H1 (cell line): ENCODE results near the gene NIT2. TPM values are rescaled to one million over a fixed set of nuclear protein-coding genes. Genes with fewer than 3 reads are reported as not detected.

Experiments used
- CTCF ChIA-PET: fragments of 300-600 bp; sonication (Branson Sonifier 250); formaldehyde crosslinking; loops from one replicate; lab custom pipeline; 2021; ENCODE audit not compliant: partially characterized antibody; lab: Charles Lee
- POLR2A ChIA-PET: fragments of 300-600 bp; sonication (Branson Sonifier 250); formaldehyde crosslinking; loops from one replicate; lab custom pipeline; 2021; ENCODE audit warnings: inconsistent platforms; ENCODE audit not compliant: partially characterized antibody; lab: Charles Lee
- DNase-seq, 2 experiments: peaks; one replicate each; pipeline versions ENCODE4 v3.0.0 to v3.0.0-alpha.2; 2010 to 2022; ENCODE audit warnings: low spot score in 2 of 2, low read depth in 1 of 2, mixed read lengths in 1 of 2
- FAIRE-seq: peaks from 2 replicates; lab custom pipeline; 2011; peaks lifted over from hg19 to GRCh38; lab: Jason Lieb, UNC
- H2AFZ ChIP-seq: 2 replicates; pipeline ENCODE4 v1.8.1; 2012; ENCODE audit warnings: low read length, inconsistent platforms
- H2AK5ac ChIP-seq: 2 replicates; pipeline ENCODE4 v1.6.1; 2013; ENCODE audit warnings: low read depth, low read length
- H2BK120ac ChIP-seq: replicated peaks from 2 replicates; pipeline ENCODE3; 2013; ENCODE audit warnings: low read depth, low read length, inconsistent platforms
- H2BK12ac ChIP-seq: 2 replicates; pipeline ENCODE4 v1.6.1; 2013; ENCODE audit warnings: low read depth, low read length
- H2BK15ac ChIP-seq: 2 replicates; pipeline ENCODE4 v1.6.1; 2013; ENCODE audit warnings: low read length
- H2BK20ac ChIP-seq: 2 replicates; pipeline ENCODE4 v1.6.1; 2013; ENCODE audit warnings: low read length
- H2BK5ac ChIP-seq: 2 replicates; pipeline ENCODE4 v1.6.1; 2013; ENCODE audit warnings: low read depth, low read length
- H3K14ac ChIP-seq: 2 replicates; pipeline ENCODE4 v1.6.1; 2013; ENCODE audit warnings: inconsistent platforms; ENCODE audit not compliant: insufficient read length
- H3K18ac ChIP-seq: 2 replicates; pipeline ENCODE4 v1.6.1; 2013; ENCODE audit warnings: low read length; ENCODE audit errors: extremely low read depth
- H3K23ac ChIP-seq: 2 replicates; pipeline ENCODE4 v1.6.1; 2013; ENCODE audit warnings: inconsistent platforms; ENCODE audit not compliant: insufficient read length
- H3K23me2 ChIP-seq: 2 replicates; pipeline ENCODE4 v1.6.1; 2013; ENCODE audit warnings: low read depth, low read length
- H3K27ac ChIP-seq: 2 replicates; pipeline ENCODE4 v1.6.1; 2011; ENCODE audit warnings: low read depth, low read length, inconsistent platforms
- H3K27me3 ChIP-seq, 4 experiments: replicated peaks in 1 of 4; 1 replicate in 1 of 4; 2 replicates in 3 of 4; pipeline versions ENCODE4 v1.6.1 to v1.8.1; 2011 to 2013; ENCODE audit warnings: low read length in 3 of 4, mild to moderate bottlenecking in 3 of 4, inconsistent platforms in 2 of 4, mixed read lengths in 2 of 4, moderate library complexity in 1 of 4; ENCODE audit not compliant: control insufficient read depth in 3 of 4, insufficient read depth in 3 of 4; ENCODE audit errors: extremely low read depth in 1 of 4
- H3K36me3 ChIP-seq, 4 experiments: 2 replicates each; pipeline versions ENCODE4 v1.6.1 to v1.8.1; 2011 to 2013; ENCODE audit warnings: mild to moderate bottlenecking in 4 of 4, low read length in 3 of 4, moderate library complexity in 2 of 4, control low read depth in 1 of 4, inconsistent platforms in 1 of 4; ENCODE audit not compliant: insufficient read depth in 4 of 4, control insufficient read depth in 2 of 4
- H3K4ac ChIP-seq: replicated peaks from 2 replicates; pipeline ENCODE3; 2013; ENCODE audit warnings: low read length, low read depth, mixed read lengths, inconsistent platforms; ENCODE audit not compliant: insufficient read length
- H3K4me1 ChIP-seq, 4 experiments: replicated peaks in 1 of 4; 1 replicate in 1 of 4; 2 replicates in 3 of 4; pipeline versions ENCODE4 v1.6.1 to v1.8.1; 2011 to 2013; ENCODE audit warnings: low read length in 3 of 4, inconsistent platforms in 2 of 4, mixed read lengths in 1 of 4; ENCODE audit not compliant: insufficient read depth in 4 of 4, control insufficient read depth in 3 of 4
- H3K4me2 ChIP-seq, 2 experiments: 2 replicates each; pipeline versions ENCODE4 v1.6.1 to v1.8.1; 2011 to 2013; ENCODE audit warnings: low read depth in 2 of 2, low read length in 2 of 2, control low read depth in 1 of 2, inconsistent platforms in 1 of 2, mild to moderate bottlenecking in 1 of 2; ENCODE audit not compliant: insufficient read depth in 1 of 2
- H3K4me3 ChIP-seq, 4 experiments: fragments of 200-600, 300-600 bp in 1 of 4; sonication (generic), shearing (Covaris generic), sonication (Bioruptor Twin) in 1 of 4; 2 replicates each; pipeline versions ENCODE4 v1.5.1 to v1.8.1; 2011 to 2016; ENCODE audit warnings: low read length in 4 of 4, low read depth in 3 of 4, control low read depth in 2 of 4, inconsistent platforms in 2 of 4, mild to moderate bottlenecking in 2 of 4, mixed read lengths in 1 of 4, moderate library complexity in 1 of 4; ENCODE audit not compliant: insufficient read depth in 2 of 4; ENCODE audit errors: extremely low read depth in 1 of 4
- H3K56ac ChIP-seq: replicated peaks from 2 replicates; pipeline ENCODE3; 2013; ENCODE audit warnings: low read depth, mild to moderate bottlenecking, mixed read lengths, low read length, inconsistent platforms; ENCODE audit not compliant: insufficient read length
- H3K79me1 ChIP-seq: 2 replicates; pipeline ENCODE4 v1.6.1; 2013; ENCODE audit warnings: low read depth, low read length, control low read depth
- H3K79me2 ChIP-seq, 2 experiments: 2 replicates each; pipeline versions ENCODE4 v1.6.1 to v1.8.1; 2012 to 2013; ENCODE audit warnings: low read length in 2 of 2, mild to moderate bottlenecking in 2 of 2, inconsistent platforms in 1 of 2; ENCODE audit not compliant: insufficient read depth in 2 of 2, control insufficient read depth in 1 of 2
- H3K9ac ChIP-seq, 4 experiments: replicated peaks in 1 of 4; 1 replicate in 1 of 4; 2 replicates in 3 of 4; pipeline versions ENCODE4 v1.6.1 to v1.8.1; 2011 to 2013; ENCODE audit warnings: low read depth in 3 of 4, low read length in 3 of 4, control low read depth in 2 of 4, mild to moderate bottlenecking in 2 of 4, moderate library complexity in 2 of 4, inconsistent platforms in 1 of 4; ENCODE audit errors: extremely low read depth in 1 of 4
- H3K9me3 ChIP-seq, 2 experiments: 2 replicates each; pipeline versions ENCODE4 v1.6.1 to v1.8.1; 2012 to 2013; ENCODE audit warnings: mild to moderate bottlenecking in 2 of 2, moderate library complexity in 2 of 2, control low read depth in 1 of 2, inconsistent platforms in 1 of 2, low read depth in 1 of 2, low read length in 1 of 2, mixed read lengths in 1 of 2; ENCODE audit not compliant: insufficient read depth in 2 of 2
- H4K20me1 ChIP-seq, 2 experiments: replicated peaks in 1 of 2; 2 replicates each; pipeline versions ENCODE3 to v1.8.1; 2011 to 2013; ENCODE audit warnings: inconsistent platforms in 2 of 2, low read length in 2 of 2, mild to moderate bottlenecking in 1 of 2; ENCODE audit not compliant: insufficient read depth in 2 of 2, control insufficient read depth in 1 of 2
- H4K5ac ChIP-seq: 2 replicates; pipeline ENCODE4 v1.6.1; 2013; ENCODE audit warnings: low read length, low read depth, mixed read lengths, inconsistent platforms; ENCODE audit not compliant: insufficient read length
- H4K8ac ChIP-seq: 2 replicates; pipeline ENCODE4 v1.8.0; 2013; ENCODE audit warnings: mild to moderate bottlenecking, moderate library complexity, low read length, inconsistent platforms; ENCODE audit not compliant: insufficient read depth; ENCODE audit errors: extremely low read depth
- H4K91ac ChIP-seq: replicated peaks from 2 replicates; pipeline ENCODE3; 2013; ENCODE audit warnings: low read length, mixed read lengths, inconsistent platforms; ENCODE audit not compliant: insufficient read length
- CBX8 ChIP-seq: fragments of 300-800, 300-1000 bp; sonication (generic); IDR thresholded peaks from 2 replicates; pipeline ENCODE4 v1.7.1; 2016; ENCODE audit warnings: low read depth, low read length, borderline replicate concordance
- CEBPB ChIP-seq: IDR thresholded peaks from 2 replicates; pipeline ENCODE4 v1.6.1; 2012; ENCODE audit warnings: low read depth, low read length
- CTBP2 ChIP-seq: IDR thresholded peaks from 2 replicates; pipeline ENCODE4 v1.7.0; 2011; ENCODE audit warnings: borderline replicate concordance, mild to moderate bottlenecking, moderate library complexity, mixed read lengths, low read length; ENCODE audit not compliant: insufficient read depth, insufficient read length
- GTF2F1 ChIP-seq: IDR thresholded peaks from 2 replicates; pipeline ENCODE4 v1.6.1; 2012; ENCODE audit warnings: low read depth, low read length, improper control_type of control experiment, borderline replicate concordance
- HDAC2 ChIP-seq, 2 experiments: fragments of 300-600 bp in 1 of 2; sonication (generic) in 1 of 2; IDR thresholded peaks; 2 replicates each; pipeline ENCODE4 v1.6.1; 2011 to 2012; ENCODE audit warnings: low read depth in 2 of 2, low read length in 2 of 2, mild to moderate bottlenecking in 2 of 2, moderate library complexity in 2 of 2, borderline replicate concordance in 1 of 2, inconsistent platforms in 1 of 2
- JUN ChIP-seq: IDR thresholded peaks from 2 replicates; pipeline ENCODE4 v1.6.1; 2011; ENCODE audit warnings: low read depth, mild to moderate bottlenecking, improper control_type of control experiment, low read length
- PHF8 ChIP-seq: fragments of 200-600 bp; sonication (generic); conservative IDR thresholded peaks from 2 replicates; pipeline ENCODE4 v1.7.1; 2012; ENCODE audit warnings: low read depth, mild to moderate bottlenecking, inconsistent platforms, low read length, moderate library complexity
- RAD21 ChIP-seq, 2 experiments: IDR thresholded peaks in 1 of 2; conservative IDR thresholded peaks in 1 of 2; 2 replicates each; pipeline ENCODE4 v1.6.1; 2011; ENCODE audit warnings: low read depth in 2 of 2, low read length in 2 of 2, improper control_type of control experiment in 1 of 2, inconsistent platforms in 1 of 2, mild to moderate bottlenecking in 1 of 2, moderate library complexity in 1 of 2
- SRF ChIP-seq: IDR thresholded peaks from 2 replicates; pipeline ENCODE4 v1.6.1; 2011; ENCODE audit warnings: mild to moderate bottlenecking, low read depth, low read length, moderate library complexity
- TCF12 ChIP-seq: IDR thresholded peaks from 2 replicates; pipeline ENCODE4 v1.6.1; 2011; ENCODE audit warnings: low read depth, mild to moderate bottlenecking, low read length
- YY1 ChIP-seq: IDR thresholded peaks from 2 replicates; pipeline ENCODE4 v1.6.1; 2011; ENCODE audit warnings: low read depth, mild to moderate bottlenecking, low read length
- WGBS, 2 experiments: shearing (Covaris generic) in 1 of 2; methylation state at CpG; one replicate each; pipeline versions ENCODE4 v1.1.6 to v1.1.7; 2013 to 2015; ENCODE audit warnings: low lambda C conversion rate in 2 of 2, mixed read lengths in 2 of 2, inconsistent platforms in 1 of 2, low coverage in 1 of 2, missing lambda C conversion rate in 1 of 2; ENCODE audit not compliant: insufficient replicate concordance in 2 of 2, insufficient coverage in 1 of 2, insufficient read length in 1 of 2; ENCODE audit errors: extremely low coverage in 1 of 2, missing lambda C conversion rate in 1 of 2; 5-methylcytosine and 5-hydroxymethylcytosine counted together
- polyA plus RNA-seq, 7 experiments: library from polyadenylated mRNA; depleted of rRNA in 3 of 7; stranded (reverse) in 5 of 7; unstranded in 2 of 7; fragments of >200 nt in 5 of 7; fragments of 200-250 nt in 2 of 7; gene quantifications; 1 replicate in 5 of 7; 2 replicates in 1 of 7; 4 replicates in 1 of 7; pipeline versions ENCODE4 v1.2.1 to v1.2.3, GENCODE V29; 2011 to 2013; ENCODE audit warnings: missing spikeins in 2 of 7, mixed read lengths in 2 of 7
- total RNA-seq: library from RNA; stranded (reverse); fragmentation: NEBNext Ultra II Directional; extraction: Animal tissue kit (Norgen Biotek cat#: 25700); gene quantifications from 2 replicates; pipeline ENCODE4 v1.2.1, GENCODE V29; 2021

The NIT2 gene
- total and polyA plus RNA-seq, 2 of the 8 experiments (the other 6 are each of a cell fraction or from before 2014, with no cell fraction given), result 15.2 to 25.3 TPM

DNA sequence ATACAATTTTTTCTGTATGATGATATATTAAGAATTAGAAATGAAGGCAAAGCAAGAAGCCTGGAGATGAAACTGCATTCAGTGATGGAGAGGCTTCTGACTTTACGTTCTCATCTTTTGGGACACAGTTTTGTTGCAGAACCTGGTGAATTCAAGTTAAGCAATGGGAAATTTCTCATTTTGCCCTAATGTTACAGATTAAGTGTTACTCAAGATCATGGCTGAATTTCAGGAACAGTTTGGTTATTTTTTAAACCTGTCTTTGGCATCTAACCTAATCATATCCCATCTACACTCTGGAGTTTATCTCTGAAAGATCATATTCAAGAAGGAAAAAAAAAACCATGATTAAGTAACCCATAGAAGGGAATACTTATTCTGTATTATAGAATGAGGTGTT lies 6.0 kb downstream of the NIT2 start:
- Histone ChIP-seq H3K79me2 (no peaks in the 10 kb centered on the region), H3K9ac (no peak overlapping the region), H2AFZ (no peak overlapping the region), H4K8ac (no peak overlapping the region), H3K23me2 (no peaks in the 10 kb centered on the region), H2BK5ac (no peak overlapping the region), H3K4me3 (no peak overlapping the region), H3K9me3 (no peaks in the 10 kb centered on the region), H3K23ac (no peak overlapping the region), H3K14ac (no peak overlapping the region), H3K79me1 (no peaks in the 10 kb centered on the region; the same call in 1 of the 2 replicates), H4K91ac (no peak overlapping the region), H3K27ac (no peak overlapping the region), H3K27me3 (no peaks in the 10 kb centered on the region; a peak in 1 of 7 replicates), H3K36me3 (peaks cover 0 to 3% (median 0%) of the 10 kb centered on the region in 4 experiments; a peak in 1 of 8 replicates), H3K18ac (no peak overlapping the region), H3K4ac (no peak overlapping the region), H3K4me2 (no peak overlapping the region), H3K56ac (no peak overlapping the region), H3K4me1 (peaks cover 0 to 2% (median 0%) of the 10 kb centered on the region in 4 experiments; a peak in 3 of 7 replicates), H2BK15ac (no peak overlapping the region), H4K20me1 (no peaks in the 10 kb centered on the region), H2BK20ac (no peak overlapping the region), H2BK120ac (no peak overlapping the region), H2BK12ac (no peak overlapping the region), H2AK5ac (no peak overlapping the region), H4K5ac (no peak overlapping the region)
- 86% methylated on average over 1 of the region's 1 CpG; no CpG with 5 or more reads in 1 of the 2 experiments for WGBS, 2 experiments
- no peak for TF ChIP-seq HDAC2 (IDR thresholded peaks at IDR 0.05; ENCODE audit: borderline replicate concordance in 1 of 2, low read depth in 2 of 2, low read length in 2 of 2)
- TF ChIP-seq RAD21 (IDR thresholded peaks at IDR 0.05 in 1 of 2, conservative IDR thresholded peaks at IDR 0.05 in 1 of 2; ENCODE audit: low read depth in 2 of 2, low read length in 2 of 2), result no peak
- no peak for TF ChIP-seq TCF12
- no peak for TF ChIP-seq YY1
- TF ChIP-seq PHF8, result no peak
- no peak for TF ChIP-seq GTF2F1
- no peak for TF ChIP-seq CBX8
- TF ChIP-seq CEBPB, result no peak
- TF ChIP-seq JUN, result no peak
- no peak for TF ChIP-seq SRF
- TF ChIP-seq CTBP2, result no peak
- CTCF ChIA-PET, result interaction anchor here (1.1 to 1.8 kb wide), 2 partner anchors 14 to 19 kb away, joined by 3 to 5 read pairs; no protein-coding TSS in a partner anchor
- FAIRE-seq (no peak), DNase-seq (no peak)
- POLR2A ChIA-PET, result interaction anchor here (1.2 kb wide), 1 partner anchor 15 kb away, joined by 3 read pairs; no protein-coding TSS in a partner anchor
